Left lobe of liver (tissue), 2 donors: ENCODE data around the gene LRRC46. TPM values are rescaled to one million over a fixed set of nuclear protein-coding genes. Genes with fewer than 3 reads are reported as not detected.

Source experiments
- ATAC-seq: fragments of 200-7000 bp; cut with Tn5 transposase; one replicate; pipeline ENCODE4 v1.9.1; 2020; ENCODE audit warnings: mild to moderate bottlenecking, moderate library complexity
- DNase-seq: peaks from one replicate; pipeline ENCODE4 v3.0.0-alpha.2; 2020; ENCODE audit warnings: low spot score
- total RNA-seq: library from RNA; stranded (reverse); gene quantifications from one replicate; pipeline ENCODE4 v1.2.1, GENCODE V29; 2021
- donor health status: DM: no; HTN: no; CAD: no; lungs with moderate emphysema.
- donor health status: DM: no; HTN: yes; CAD: no.

LRRC46 gene
- 0.40 TPM for total RNA-seq

GRCh38 chr17:47831003-47831933, at the start of gene LRRC46, which contains the start of gene MRPL10:
Gene LRRC46 (plus strand): TSS chr17:47831670. CDS start chr17:47831990, 320 bp downstream.
Gene MRPL10 (minus strand): TSS chr17:47831541. CDS start chr17:47831511, 30 bp downstream.
- ATAC-seq (peak; percentile 94), DNase-seq (peak; percentile 94)

- ATAC-seq: no peak
Measured at GRCh38 chr17:47785538-47786123, 45.8 kb upstream of the LRRC46 start.

GRCh38 chr17:47789611-47790561, 41.6 kb upstream of the LRRC46 start:
- DNase-seq (peak; percentile 48), ATAC-seq (peak; percentile 92)

More at GRCh38 chr17:47785538-47786123, 45.8 kb upstream of the LRRC46 start:
- peak; percentile 23 for DNase-seq

- peak; percentile 12 for DNase-seq
Measured at GRCh38 chr17:47791025-47791424, 40.4 kb upstream of the LRRC46 start.

GRCh38 chr17:47792457-47792856, 39.0 kb upstream of the LRRC46 start:
- ATAC-seq: no peak
- no peak for DNase-seq

More at GRCh38 chr17:47791025-47791424, 40.4 kb upstream of the LRRC46 start:
- ATAC-seq: no peak

GRCh38 chr17:47792979-47793378, 38.5 kb upstream of the LRRC46 start:
- ATAC-seq (no peak), DNase-seq (peak; percentile 5)

GRCh38 chr17:47797797-47798196, 33.7 kb upstream of the LRRC46 start:
- DNase-seq: peak; percentile 6
- no peak for ATAC-seq

- DNase-seq (peak; percentile 35), ATAC-seq (no peak)
Measured at GRCh38 chr17:47800686-47801085, 30.8 kb upstream of the LRRC46 start.

GRCh38 chr17:47801176-47801765, 30.2 kb upstream of the LRRC46 start:
- DNase-seq: peak; percentile 37
- no peak for ATAC-seq

- no peak for DNase-seq
- no peak for ATAC-seq
Measured at GRCh38 chr17:47801906-47802305, 29.6 kb upstream of the LRRC46 start.

- ATAC-seq: peak; percentile 92
- peak; percentile 50 for DNase-seq
Measured at GRCh38 chr17:47802341-47803022, 29.0 kb upstream of the LRRC46 start.

- DNase-seq (peak; percentile 27), ATAC-seq (no peak)
Measured at GRCh38 chr17:47803201-47803600, 28.3 kb upstream of the LRRC46 start.

GRCh38 chr17:47803751-47804150, 27.7 kb upstream of the LRRC46 start:
- no peak for ATAC-seq
- peak; percentile 18 for DNase-seq

GRCh38 chr17:47804461-47804860, 27.0 kb upstream of the LRRC46 start:
- DNase-seq (peak; percentile 24), ATAC-seq (no peak)

- ATAC-seq (no peak), DNase-seq (peak; percentile 28)
Measured at GRCh38 chr17:47806026-47806912, 25.2 kb upstream of the LRRC46 start.

GRCh38 chr17:47806913-47807255, 24.6 kb upstream of the LRRC46 start:
- DNase-seq (no peak), ATAC-seq (no peak)

GRCh38 chr17:47807421-47807820, 24.0 kb upstream of the LRRC46 start:
- ATAC-seq (no peak), DNase-seq (no peak)

- ATAC-seq (no peak), DNase-seq (peak; percentile 26)
Measured at GRCh38 chr17:47808036-47808829, 23.2 kb upstream of the LRRC46 start.
